Cardiac fibroblast (primary cell): ENCODE results near the gene UBA1.

Source experiments
- DNase-seq, 2 donors: peaks; one replicate each; pipeline versions ENCODE4 v3.0.0 to v3.0.0-alpha.2; 2010; ENCODE audit warnings: low read depth in 2 of 2
- H3K4me3 ChIP-seq, 2 donors: replicated peaks in 1 of 2; 1 replicate in 1 of 2; 2 replicates in 1 of 2; pipeline ENCODE4 v1.5.1; 2011; ENCODE audit warnings: low read depth in 2 of 2, low read length in 2 of 2, mild to moderate bottlenecking in 2 of 2, moderate library complexity in 1 of 2
- TF ChIP-seq, protein P1 (sequence below): IDR thresholded peaks from one replicate; pipeline ENCODE4 v1.5.1; 2011; ENCODE audit warnings: low read depth, mild to moderate bottlenecking, low read length, inconsistent platforms

The UBA1 gene

DNA sequence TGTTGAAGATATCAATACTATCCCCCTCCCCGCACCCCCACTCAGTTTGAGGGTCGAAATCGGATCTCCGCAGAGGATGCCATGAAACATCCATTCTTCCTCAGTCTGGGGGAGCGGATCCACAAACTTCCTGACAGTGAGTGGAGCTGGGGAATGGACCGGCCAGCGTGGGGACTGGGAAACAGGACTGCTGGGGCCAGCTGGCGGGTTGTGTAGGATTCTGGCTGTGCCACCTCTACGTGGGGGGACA is 33.6 kb downstream of the UBA1 start:
- TF ChIP-seq, protein P1, sequence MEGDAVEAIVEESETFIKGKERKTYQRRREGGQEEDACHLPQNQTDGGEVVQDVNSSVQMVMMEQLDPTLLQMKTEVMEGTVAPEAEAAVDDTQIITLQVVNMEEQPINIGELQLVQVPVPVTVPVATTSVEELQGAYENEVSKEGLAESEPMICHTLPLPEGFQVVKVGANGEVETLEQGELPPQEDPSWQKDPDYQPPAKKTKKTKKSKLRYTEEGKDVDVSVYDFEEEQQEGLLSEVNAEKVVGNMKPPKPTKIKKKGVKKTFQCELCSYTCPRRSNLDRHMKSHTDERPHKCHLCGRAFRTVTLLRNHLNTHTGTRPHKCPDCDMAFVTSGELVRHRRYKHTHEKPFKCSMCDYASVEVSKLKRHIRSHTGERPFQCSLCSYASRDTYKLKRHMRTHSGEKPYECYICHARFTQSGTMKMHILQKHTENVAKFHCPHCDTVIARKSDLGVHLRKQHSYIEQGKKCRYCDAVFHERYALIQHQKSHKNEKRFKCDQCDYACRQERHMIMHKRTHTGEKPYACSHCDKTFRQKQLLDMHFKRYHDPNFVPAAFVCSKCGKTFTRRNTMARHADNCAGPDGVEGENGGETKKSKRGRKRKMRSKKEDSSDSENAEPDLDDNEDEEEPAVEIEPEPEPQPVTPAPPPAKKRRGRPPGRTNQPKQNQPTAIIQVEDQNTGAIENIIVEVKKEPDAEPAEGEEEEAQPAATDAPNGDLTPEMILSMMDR = no peak
- H3K4me3 ChIP-seq = no peak overlapping the region
- no peak for DNase-seq

DNA sequence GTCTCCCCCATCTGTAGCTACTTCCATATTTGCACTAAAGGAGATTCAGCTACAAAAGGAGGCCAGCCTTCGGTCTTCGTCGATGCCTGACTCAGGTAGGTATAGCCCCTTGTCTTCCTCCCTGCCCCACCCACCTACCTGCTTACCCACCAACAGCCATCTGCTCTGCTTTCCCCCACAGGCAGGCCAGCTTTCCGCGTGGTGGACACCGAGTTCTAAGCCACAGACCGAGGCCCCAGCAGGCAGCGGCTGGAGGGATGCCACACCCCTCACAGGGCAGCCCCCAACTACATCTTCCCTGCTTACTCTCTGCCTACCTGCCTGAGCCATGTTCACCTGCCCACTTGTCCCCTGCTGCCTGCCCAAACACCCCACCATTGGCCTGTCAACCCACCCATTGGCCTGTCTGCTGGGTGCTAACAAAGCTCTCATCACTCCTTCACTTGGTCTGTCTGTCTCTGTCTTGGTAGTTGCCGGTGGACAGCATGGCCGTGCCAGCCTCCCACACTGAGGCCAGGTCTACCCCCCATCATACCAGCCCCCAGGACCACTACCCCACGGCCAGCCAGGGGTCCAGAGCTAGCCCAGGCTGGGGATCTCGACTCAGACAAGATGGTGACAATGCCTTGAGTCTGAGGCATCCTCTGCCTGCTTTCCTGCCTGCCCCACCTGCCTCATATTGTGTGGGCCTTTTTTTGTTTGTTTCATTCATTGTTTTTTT is 35.1 kb downstream of the UBA1 start:
- H3K4me3 ChIP-seq = no peak overlapping the region
- no peak for DNase-seq
- TF ChIP-seq, protein P1 = no peak

DNA sequence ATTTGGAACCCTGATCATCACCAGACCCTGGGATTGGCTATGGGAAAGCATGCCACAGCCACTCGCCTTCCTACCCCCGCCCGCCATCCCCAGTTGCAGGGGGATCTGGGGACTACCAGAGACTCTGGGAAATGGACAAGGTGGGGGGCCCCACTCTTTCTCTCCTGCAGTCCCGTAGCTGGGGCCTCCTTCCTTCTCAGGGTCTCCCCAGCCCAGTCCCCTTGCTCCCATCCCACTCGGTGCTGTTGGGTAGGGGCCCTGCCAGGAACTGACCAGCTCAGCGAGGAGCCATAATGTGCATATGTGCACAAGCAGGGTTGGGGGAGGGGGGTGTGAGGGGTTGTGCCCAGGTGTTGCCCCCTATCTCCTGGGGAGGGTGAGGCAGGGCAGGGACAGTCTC is 35.8 kb downstream of the UBA1 start:
- TF ChIP-seq, protein P1 = no peak
- no peak overlapping the region for H3K4me3 ChIP-seq
- DNase-seq = no peak

DNA sequence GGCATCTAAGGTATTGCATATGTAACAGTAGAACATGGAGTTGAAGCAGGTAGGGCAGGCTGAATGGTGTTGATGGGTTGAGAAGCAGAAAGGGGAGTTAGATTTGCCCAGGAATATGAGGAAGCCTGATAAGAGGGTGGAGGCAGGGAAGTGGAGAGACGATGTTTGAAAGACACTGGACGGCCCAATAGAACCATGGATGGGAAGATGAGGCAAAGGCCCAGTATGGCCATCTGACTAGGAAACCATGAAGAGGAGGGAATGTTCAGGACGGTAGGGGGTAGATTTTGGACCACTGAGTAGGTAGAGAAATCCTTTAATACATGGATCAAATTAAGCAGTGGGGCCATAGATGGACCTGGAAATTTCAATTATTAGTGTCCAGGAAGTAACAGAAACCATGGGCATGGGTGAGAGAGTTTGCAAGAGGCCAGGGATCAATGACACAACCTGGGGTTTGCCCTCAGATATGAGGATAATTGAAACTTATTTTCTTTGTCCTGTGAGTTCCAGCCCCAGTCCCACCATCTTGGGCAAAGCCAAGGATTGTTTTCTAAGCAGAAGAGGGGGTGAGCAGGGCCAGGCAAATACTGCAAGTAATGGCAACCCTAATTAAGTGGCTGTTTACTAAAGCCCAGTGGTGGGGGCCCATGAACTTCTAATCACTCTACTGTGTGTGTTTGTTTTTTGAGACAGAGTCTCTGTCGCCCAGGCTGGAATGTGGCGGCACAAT is 36.7 kb downstream of the UBA1 start:
- no peak overlapping the region for H3K4me3 ChIP-seq
- TF ChIP-seq, protein P1 = no peak

DNA sequence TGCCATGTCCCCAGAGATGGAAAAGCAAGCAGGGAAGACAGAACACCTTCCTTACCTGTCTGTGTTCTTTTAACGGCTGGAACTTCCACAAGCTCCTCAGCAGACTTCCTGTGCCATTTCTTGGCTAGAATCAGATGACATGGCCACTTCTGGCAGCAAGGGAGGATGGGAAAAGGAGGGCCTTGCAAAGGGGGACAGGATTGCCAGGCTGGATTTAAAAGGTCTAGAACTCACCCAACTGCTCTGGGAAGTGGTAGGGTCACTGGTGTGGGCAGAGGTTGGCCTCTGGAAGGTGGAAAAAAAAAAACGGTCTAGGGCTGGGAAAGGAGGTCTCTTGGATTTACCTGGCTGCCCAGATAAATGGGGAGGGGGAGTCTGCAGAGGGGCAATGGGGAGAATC is 37.5 kb downstream of the UBA1 start:
- no peak for DNase-seq
- TF ChIP-seq, protein P1 = no peak
- H3K4me3 ChIP-seq = no peak overlapping the region

More for the DNA sequence above, 36.7 kb downstream of the UBA1 start:
- no peak for DNase-seq

DNA sequence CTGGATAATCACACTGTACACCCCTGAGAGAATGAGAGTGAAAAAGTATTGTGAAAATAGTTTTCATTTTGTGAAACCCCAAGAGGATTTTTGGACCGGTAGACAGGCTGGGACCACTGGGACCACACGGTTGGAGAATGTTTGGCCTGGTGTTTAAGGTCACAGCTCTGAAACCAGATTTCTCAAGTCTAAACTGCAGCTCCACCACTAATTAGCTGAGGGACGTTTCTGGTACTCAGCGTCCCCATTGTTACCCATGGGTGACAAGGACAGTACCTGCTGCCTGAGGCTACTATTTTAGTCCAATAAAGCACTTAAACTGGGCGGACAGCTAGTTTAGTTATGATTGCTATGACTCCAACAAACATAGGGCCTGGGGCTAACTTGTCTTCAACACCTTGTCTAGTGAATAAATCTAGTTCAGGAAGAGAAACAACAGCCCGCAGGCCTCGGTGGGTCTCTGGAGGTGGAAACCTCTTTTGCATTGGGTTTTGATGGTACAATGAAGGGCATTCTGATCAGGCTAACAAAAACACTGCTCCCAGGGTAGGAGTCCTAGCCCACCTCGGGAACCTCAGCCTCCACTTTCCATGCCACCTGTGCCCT is 38.7 kb downstream of the UBA1 start:
- TF ChIP-seq, protein P1 = no peak

More for the DNA sequence above, 38.7 kb downstream of the UBA1 start:
- no peak for DNase-seq
- H3K4me3 ChIP-seq = peak overlapping the region; percentile 61 to 72
